ENCODE measurements around the gene KTN1.

KTN1 gene

GRCh38 chr14:55620277-55620676 lies 40.3 kb downstream of the KTN1 start:
- no peak for DNase-seq
- no peak for TF ChIP-seq CTCF (IDR thresholded peaks at IDR 0.05; ENCODE audit: low read depth, low read length, missing control alignments)
- H3K36me3 ChIP-seq (replicated peaks), result peaks cover 40% of the 10 kb centered on the region
- in situ Hi-C loops (cut with HindIII; ENCODE audit: low pct_ligation_motif_present, low sequenced_read_pairs), result no loop called here
- no peak overlapping the region for H3K27ac ChIP-seq
- H3K4me3 ChIP-seq (ENCODE audit: low read depth, low read length), result no peak overlapping the region
- H3K27me3 ChIP-seq (replicated peaks), result no peaks in the 10 kb centered on the region

GRCh38 chr14:55620981-55621380 lies 41.0 kb downstream of the KTN1 start:
- Histone ChIP-seq H3K4me3 (ENCODE audit: low read depth, low read length) (no peak overlapping the region), H3K27me3 (replicated peaks) (no peaks in the 10 kb centered on the region), H3K36me3 (replicated peaks) (peaks cover 39% of the 10 kb centered on the region), H3K27ac (no peak overlapping the region)
- in situ Hi-C loops (cut with HindIII; ENCODE audit: low pct_ligation_motif_present, low sequenced_read_pairs), result no loop called here
- TF ChIP-seq CTCF (IDR thresholded peaks at IDR 0.05; ENCODE audit: low read depth, low read length, missing control alignments), result no peak
- DNase-seq, result no peak

GRCh38 chr14:55621391-55621790 lies 41.4 kb downstream of the KTN1 start:
- Histone ChIP-seq H3K36me3 (replicated peaks) (peaks cover 36% of the 10 kb centered on the region), H3K27ac (no peak overlapping the region), H3K27me3 (replicated peaks) (no peaks in the 10 kb centered on the region), H3K4me3 (ENCODE audit: low read depth, low read length) (no peak overlapping the region)
- no peak for DNase-seq
- in situ Hi-C loops (cut with HindIII; ENCODE audit: low pct_ligation_motif_present, low sequenced_read_pairs), result no loop called here
- TF ChIP-seq CTCF (IDR thresholded peaks at IDR 0.05; ENCODE audit: low read depth, low read length, missing control alignments), result no peak

GRCh38 chr14:55624913-55625312 lies 44.9 kb downstream of the KTN1 start:
- H3K27ac ChIP-seq, result no peak overlapping the region
- no peak overlapping the region for H3K4me3 ChIP-seq (ENCODE audit: low read depth, low read length)
- peaks cover 33% of the 10 kb centered on the region for H3K36me3 ChIP-seq (replicated peaks)
- in situ Hi-C loops (cut with HindIII; ENCODE audit: low pct_ligation_motif_present, low sequenced_read_pairs), result no loop called here
- TF ChIP-seq CTCF (IDR thresholded peaks at IDR 0.05; ENCODE audit: low read depth, low read length, missing control alignments), result no peak
- no peaks in the 10 kb centered on the region for H3K27me3 ChIP-seq (replicated peaks)
- no peak for DNase-seq

GRCh38 chr14:55625481-55625880 lies 45.5 kb downstream of the KTN1 start:
- Histone ChIP-seq H3K27ac (no peak overlapping the region), H3K4me3 (ENCODE audit: low read depth, low read length) (no peak overlapping the region), H3K27me3 (replicated peaks) (no peaks in the 10 kb centered on the region), H3K36me3 (replicated peaks) (peaks cover 29% of the 10 kb centered on the region)
- in situ Hi-C loops (cut with HindIII; ENCODE audit: low pct_ligation_motif_present, low sequenced_read_pairs), result no loop called here
- no peak for DNase-seq
- TF ChIP-seq CTCF (IDR thresholded peaks at IDR 0.05; ENCODE audit: low read depth, low read length, missing control alignments), result no peak

GRCh38 chr14:55626131-55626530 lies 46.1 kb downstream of the KTN1 start:
- H3K4me3 ChIP-seq (ENCODE audit: low read depth, low read length), result no peak overlapping the region
- no peak for TF ChIP-seq CTCF (IDR thresholded peaks at IDR 0.05; ENCODE audit: low read depth, low read length, missing control alignments)
- in situ Hi-C loops (cut with HindIII; ENCODE audit: low pct_ligation_motif_present, low sequenced_read_pairs), result no loop called here
- H3K27ac ChIP-seq, result no peak overlapping the region
- no peak for DNase-seq
- no peaks in the 10 kb centered on the region for H3K27me3 ChIP-seq (replicated peaks)
- peaks cover 23% of the 10 kb centered on the region for H3K36me3 ChIP-seq (replicated peaks)

Measured in brain microvascular endothelial cell (primary cell).